SK-N-SH treated with all-trans-retinoic acid at 6 μM for 48 hours (cell line): Measurements from ENCODE around the gene RNF166.

Experiments used
- ATAC-seq: fragments of 200-7000 bp; cut with Tn5 transposase; 3 replicates; pipeline ENCODE4 v1.9.1; 2020; ENCODE audit warnings: mild to moderate bottlenecking, moderate library complexity
- ARNTL ChIP-seq: fragments of 450-650 bp; formaldehyde crosslinking; IDR thresholded peaks from 2 replicates; pipeline ENCODE4 v1.5.0; 2020; ENCODE audit warnings: low read depth, mild to moderate bottlenecking, moderate library complexity, borderline replicate concordance
- CREB5 ChIP-seq: fragments of 250-450 bp; sonication (Bioruptor Pico); IDR thresholded peaks from 2 replicates; pipeline ENCODE4 v1.5.1; 2020; ENCODE audit warnings: low read depth, mild to moderate bottlenecking, moderate library complexity
- CSDC2 ChIP-seq: fragments of 250-450 bp; sonication (Bioruptor Pico); IDR thresholded peaks from 2 replicates; pipeline ENCODE4 v1.5.0; 2020; ENCODE audit warnings: mild to moderate bottlenecking, moderate library complexity
- CSRNP3 ChIP-seq: fragments of 250-450 bp; sonication (Bioruptor Pico); IDR thresholded peaks from 2 replicates; pipeline ENCODE4 v1.5.1; 2021; ENCODE audit warnings: mild to moderate bottlenecking, moderate library complexity
- ESRRG ChIP-seq: fragments of 250-450 bp; sonication (Bioruptor Pico); IDR thresholded peaks from 2 replicates; pipeline ENCODE4 v1.6.1; 2021; ENCODE audit warnings: mild to moderate bottlenecking
- GLIS3 ChIP-seq: fragments of 250-450 bp; sonication (Bioruptor Pico); IDR thresholded peaks from 2 replicates; pipeline ENCODE4 v1.5.0; 2020; ENCODE audit warnings: mild to moderate bottlenecking, moderate library complexity
- ISL1 ChIP-seq: fragments of 250-450 bp; sonication (Bioruptor Pico); IDR thresholded peaks from 2 replicates; pipeline ENCODE4 v2.1.2; 2022; ENCODE audit warnings: mild to moderate bottlenecking, moderate library complexity
- OSR1 ChIP-seq: fragments of 250-450 bp; sonication (Bioruptor Pico); IDR thresholded peaks from 2 replicates; pipeline ENCODE4 v1.8.0; 2022; ENCODE audit warnings: moderate library complexity, mild to moderate bottlenecking, inconsistent platforms
- POU6F1 ChIP-seq: fragments of 250-450 bp; sonication (Bioruptor Pico); IDR thresholded peaks from 2 replicates; pipeline ENCODE4 v1.8.0; 2021; ENCODE audit warnings: low read depth, mild to moderate bottlenecking, moderate library complexity, borderline replicate concordance
- PPARA ChIP-seq: fragments of 250-450 bp; sonication (Bioruptor Pico); IDR thresholded peaks from 2 replicates; pipeline ENCODE4 v1.5.0; 2020; ENCODE audit warnings: mild to moderate bottlenecking, borderline replicate concordance
- RARB ChIP-seq: fragments of 250-450 bp; sonication (Bioruptor Pico); IDR thresholded peaks from 2 replicates; pipeline ENCODE4 v1.8.0; 2021; ENCODE audit warnings: mild to moderate bottlenecking, moderate library complexity
- SNAI2 ChIP-seq: fragments of 250-450 bp; sonication (Bioruptor Pico); IDR thresholded peaks from 2 replicates; pipeline ENCODE4 v1.5.0; 2020; ENCODE audit warnings: mild to moderate bottlenecking, moderate library complexity
- TCF4 ChIP-seq: fragments of 250-450 bp; sonication (Bioruptor Pico); IDR thresholded peaks from 2 replicates; pipeline ENCODE4 v1.8.0; 2021; ENCODE audit warnings: mild to moderate bottlenecking, moderate library complexity, borderline replicate concordance
- TOX ChIP-seq: fragments of 250-450 bp; sonication (Bioruptor Pico); IDR thresholded peaks from 2 replicates; pipeline ENCODE4 v1.8.0; 2021; ENCODE audit warnings: mild to moderate bottlenecking, moderate library complexity, borderline replicate concordance
- TSHZ2 ChIP-seq: fragments of 250-450 bp; sonication (Bioruptor Pico); IDR thresholded peaks from 2 replicates; pipeline ENCODE4 v1.5.0; 2020; ENCODE audit warnings: mild to moderate bottlenecking, moderate library complexity
- ZC3H10 ChIP-seq: fragments of 250-450 bp; sonication (Bioruptor Pico); IDR thresholded peaks from 2 replicates; pipeline ENCODE4 v1.5.1; 2021; ENCODE audit warnings: mild to moderate bottlenecking, moderate library complexity
- ZFP30 ChIP-seq: fragments of 450-650 bp; formaldehyde crosslinking; IDR thresholded peaks from 2 replicates; pipeline ENCODE4 v1.5.0; 2022; ENCODE audit warnings: mild to moderate bottlenecking, moderate library complexity
- ZNF565 ChIP-seq: fragments of 450-650 bp; formaldehyde crosslinking; conservative IDR thresholded peaks from 2 replicates; pipeline ENCODE4 v1.5.0; 2020; ENCODE audit warnings: low read depth, mild to moderate bottlenecking, moderate library complexity
- ZNF70 ChIP-seq: fragments of 450-650 bp; formaldehyde crosslinking; IDR thresholded peaks from 2 replicates; pipeline ENCODE4 v1.5.0; 2020; ENCODE audit warnings: mild to moderate bottlenecking, moderate library complexity
- ZNF8 ChIP-seq: fragments of 450-650 bp; formaldehyde crosslinking; IDR thresholded peaks from 2 replicates; pipeline ENCODE4 v1.5.0; 2020; ENCODE audit warnings: mild to moderate bottlenecking, moderate library complexity

Gene RNF166

GRCh38 chr16:88695218-88695617, 11.0 kb downstream of the RNF166 start (continued):
- no peak for TF ChIP-seq ESRRG (CRISPR knock-in tag)

- ATAC-seq: no peak
Measured at GRCh38 chr16:88694221-88695087, 11.8 kb downstream of the RNF166 start.

GRCh38 chr16:88693420-88694177, 12.6 kb downstream of the RNF166 start:
- no peak for ATAC-seq
- TF ChIP-seq CREB5 (CRISPR knock-in tag) (no peak), SNAI2 (CRISPR knock-in tag) (no peak), TOX (CRISPR knock-in tag) (no peak), ZNF8 (CRISPR knock-in tag) (no peak), OSR1 (CRISPR knock-in tag) (no peak), ISL1 (CRISPR knock-in tag) (no peak), RARB (no peak), ZNF565 (CRISPR knock-in tag) (no peak), ZFP30 (CRISPR knock-in tag) (no peak), ARNTL (no peak), TCF4 (CRISPR knock-in tag) (no peak), ZNF70 (CRISPR knock-in tag) (no peak), ZC3H10 (no peak), GLIS3 (no peak), TSHZ2 (CRISPR knock-in tag) (no peak), CSRNP3 (no peak), CSDC2 (no peak), ESRRG (CRISPR knock-in tag) (no peak)

More at GRCh38 chr16:88694221-88695087, 11.8 kb downstream of the RNF166 start:
- TF ChIP-seq TCF4 (CRISPR knock-in tag) (no peak), POU6F1 (CRISPR knock-in tag) (no peak), ARNTL (no peak), ZNF70 (CRISPR knock-in tag) (no peak), PPARA (CRISPR knock-in tag) (no peak), TSHZ2 (CRISPR knock-in tag) (no peak)
